ENCODE data around the gene ZFHX3. TPM values are rescaled to one million over a fixed set of nuclear protein-coding genes. Genes with fewer than 3 reads are reported as not detected.

The ZFHX3 gene
- total and polyA plus RNA-seq, 2 donors (not counting 1 experiment from before 2014, with no cell fraction given), result 0.54 to 6.6 TPM

DNA sequence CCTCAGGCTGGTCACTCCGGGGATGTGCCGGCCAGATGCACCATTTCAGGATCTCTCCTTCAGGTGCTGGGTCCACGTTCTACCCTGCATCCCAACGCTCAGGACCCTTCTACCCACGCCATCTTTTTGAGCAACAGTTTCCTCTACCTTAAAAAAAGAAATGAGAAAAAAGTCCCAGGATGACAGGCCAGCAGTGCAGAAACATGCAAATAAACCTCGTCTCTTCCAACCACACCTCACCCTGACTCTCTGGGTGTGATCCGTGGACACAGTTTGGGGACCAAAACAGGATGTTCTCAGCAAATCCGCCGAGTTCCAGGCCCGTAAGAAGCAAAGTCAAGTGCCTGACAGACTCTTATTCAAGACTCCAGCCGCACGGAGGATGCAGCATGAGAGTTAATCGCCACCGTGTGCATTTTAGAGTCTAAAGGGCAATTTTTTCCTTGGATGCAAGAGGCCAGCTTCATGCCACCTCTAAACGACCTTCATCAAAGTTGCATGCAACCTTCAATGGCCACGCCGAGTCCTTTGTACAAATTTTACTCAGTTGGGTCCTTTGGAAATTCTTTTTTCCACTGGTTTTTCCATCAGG, 99.6 kb downstream of the ZFHX3 start:
- Histone ChIP-seq H3K27me3 (replicated peaks in 1 of 4; ENCODE audit: control extremely low read depth in 1 of 4, control insufficient read depth in 3 of 4, insufficient read depth in 4 of 4, low read length in 3 of 4) (no peaks in the 10 kb centered on the region), H3K27ac (ENCODE audit: low read length in 2 of 2) (no peak overlapping the region), H3K36me3 (replicated peaks in 1 of 2; ENCODE audit: control extremely low read depth in 1 of 2, control insufficient read depth in 1 of 2, extremely low read depth in 1 of 2, insufficient read depth in 2 of 2, low read length in 1 of 2) (peaks cover 0 to 1% of the 10 kb centered on the region in 2 experiments), H4K20me1 (ENCODE audit: control insufficient read depth, insufficient read depth, low read length, poor library complexity, severe bottlenecking) (no peaks in the 10 kb centered on the region), H3K9me3 (ENCODE audit: control extremely low read depth in 1 of 3, control insufficient read depth in 2 of 3, insufficient read depth in 1 of 3, low read length in 2 of 3) (peaks cover 0 to 6% (median 0%) of the 10 kb centered on the region in 3 donors), H3K9ac (ENCODE audit: low read length) (no peak overlapping the region), H2AFZ (ENCODE audit: insufficient read depth, low read depth, low read length, poor library complexity, severe bottlenecking) (no peak overlapping the region), H3K4me2 (replicated peaks; ENCODE audit: low read depth, low read length, poor library complexity, severe bottlenecking) (no peak overlapping the region), H3K4me1 (ENCODE audit: control insufficient read depth in 2 of 2, insufficient read depth in 2 of 2, low read length in 2 of 2) (no peaks in the 10 kb centered on the region), H3K79me2 (ENCODE audit: control insufficient read depth, insufficient read depth, low read length) (no peaks in the 10 kb centered on the region), H3K4me3 (ENCODE audit: control extremely low read depth in 1 of 5, extremely low read depth in 1 of 5, insufficient read depth in 1 of 5, low read depth in 2 of 5, low read length in 4 of 5) (no peak overlapping the region)
- Mint-ChIP-seq H3K9me3 (ENCODE audit: insufficient read depth) (no peaks in the 10 kb centered on the region), H3K4me1 (no peaks in the 10 kb centered on the region), H3K27me3 (no peaks in the 10 kb centered on the region), H3K27ac (no peak overlapping the region), H3K4me3 (no peak overlapping the region)
- no peak for ATAC-seq (ENCODE audit: low read depth)
- POLR2A ChIA-PET, result no interaction called here
- CTCF ChIA-PET, result no interaction called here
- no peak for DNase-seq
- 93% methylated on average over 16 of the region's 17 CpGs for WGBS (ENCODE audit: insufficient coverage)
- TF ChIP-seq CTCF (IDR thresholded peaks at IDR 0.05), result no peak
- TF ChIP-seq EZH2 (IDR thresholded peaks at IDR 0.05; ENCODE audit: borderline replicate concordance, insufficient read depth, low read depth, low read length, poor library complexity, severe bottlenecking), result no peak
- intact Hi-C loops (cut with micrococcal nuclease), result no loop called here

DNA sequence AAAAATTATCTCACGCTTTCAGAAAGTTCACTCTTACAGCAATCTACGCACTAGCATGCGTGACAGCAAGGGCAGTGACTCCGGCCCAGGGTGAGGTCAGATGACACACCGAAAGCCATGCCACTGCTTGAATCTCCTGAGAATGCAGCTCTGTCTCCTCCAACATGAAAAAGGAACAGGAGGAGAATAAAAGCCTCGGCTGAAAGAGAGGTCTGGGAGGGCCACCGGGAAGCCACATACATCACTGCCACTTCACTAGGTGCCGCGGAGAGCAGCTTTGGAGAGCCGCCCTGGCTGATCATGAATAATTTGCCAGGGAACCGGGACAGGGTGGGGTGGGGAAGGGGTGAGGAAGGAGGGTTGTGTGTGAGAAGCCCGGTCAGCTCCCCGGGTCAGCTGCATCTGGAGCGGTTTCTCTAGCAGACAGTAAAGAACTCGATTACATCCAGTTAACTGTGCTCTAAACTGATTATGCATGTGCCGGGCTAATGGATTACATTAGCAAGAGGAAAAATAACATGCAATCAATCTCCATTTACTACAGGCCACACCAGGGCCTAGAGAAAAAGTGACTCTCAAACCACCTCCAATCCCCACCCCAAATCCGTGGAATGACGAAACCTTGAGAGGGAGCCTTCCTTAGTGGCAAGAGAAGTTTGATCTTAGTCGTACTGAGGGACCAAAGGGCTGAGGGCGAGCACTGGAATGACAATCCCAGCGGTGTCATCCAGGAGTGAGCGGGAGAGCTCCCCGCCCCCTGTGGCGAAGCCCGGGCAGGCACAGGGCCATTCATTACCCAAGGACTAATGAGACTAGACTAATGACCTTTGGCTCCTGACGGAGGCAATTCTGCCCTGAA, 100.3 kb downstream of the ZFHX3 start:
- Histone ChIP-seq H3K27ac (ENCODE audit: low read length in 2 of 2) (no peak overlapping the region), H4K20me1 (ENCODE audit: control insufficient read depth, insufficient read depth, low read length, poor library complexity, severe bottlenecking) (no peaks in the 10 kb centered on the region), H3K79me2 (ENCODE audit: control insufficient read depth, insufficient read depth, low read length) (no peaks in the 10 kb centered on the region), H3K9me3 (ENCODE audit: control extremely low read depth in 1 of 3, control insufficient read depth in 2 of 3, insufficient read depth in 1 of 3, low read length in 2 of 3) (peaks cover 0 to 6% (median 0%) of the 10 kb centered on the region in 3 donors), H3K27me3 (replicated peaks in 1 of 4; ENCODE audit: control extremely low read depth in 1 of 4, control insufficient read depth in 3 of 4, insufficient read depth in 4 of 4, low read length in 3 of 4) (no peaks in the 10 kb centered on the region), H2AFZ (ENCODE audit: insufficient read depth, low read depth, low read length, poor library complexity, severe bottlenecking) (no peak overlapping the region), H3K36me3 (replicated peaks in 1 of 2; ENCODE audit: control extremely low read depth in 1 of 2, control insufficient read depth in 1 of 2, extremely low read depth in 1 of 2, insufficient read depth in 2 of 2, low read length in 1 of 2) (peaks cover 0 to 1% of the 10 kb centered on the region in 2 experiments), H3K4me2 (replicated peaks; ENCODE audit: low read depth, low read length, poor library complexity, severe bottlenecking) (no peak overlapping the region), H3K4me1 (ENCODE audit: control insufficient read depth in 2 of 2, insufficient read depth in 2 of 2, low read length in 2 of 2) (no peaks in the 10 kb centered on the region), H3K4me3 (ENCODE audit: control extremely low read depth in 1 of 5, extremely low read depth in 1 of 5, insufficient read depth in 1 of 5, low read depth in 2 of 5, low read length in 4 of 5) (no peak overlapping the region), H3K9ac (ENCODE audit: low read length) (no peak overlapping the region)
- Mint-ChIP-seq H3K4me3 (no peak overlapping the region), H3K9me3 (ENCODE audit: insufficient read depth) (no peaks in the 10 kb centered on the region), H3K27ac (no peak overlapping the region), H3K4me1 (no peaks in the 10 kb centered on the region), H3K27me3 (no peaks in the 10 kb centered on the region)
- DNase-seq (no peak), ATAC-seq (ENCODE audit: low read depth) (no peak)
- WGBS (ENCODE audit: insufficient coverage), result over 99% methylated on average over 16 of the region's 26 CpGs
- no peak for TF ChIP-seq EZH2 (IDR thresholded peaks at IDR 0.05; ENCODE audit: borderline replicate concordance, insufficient read depth, low read depth, low read length, poor library complexity, severe bottlenecking)
- TF ChIP-seq CTCF (IDR thresholded peaks at IDR 0.05), result no peak
- POLR2A ChIA-PET, result no interaction called here
- CTCF ChIA-PET, result no interaction called here
- intact Hi-C loops (cut with micrococcal nuclease), result no loop called here

Measured in B cell (primary cell).